GM12891 (cell line): Measurements from ENCODE around the gene CMTM2.

Experiments used
- POLR2A ChIP-seq: IDR thresholded peaks from 2 replicates; pipeline ENCODE4 v1.6.1; 2011; ENCODE audit warnings: low read depth, low read length, control low read depth
- POU2F2 ChIP-seq: IDR thresholded peaks from 2 replicates; pipeline ENCODE4 v1.6.1; 2011; ENCODE audit warnings: low read depth, mild to moderate bottlenecking, control low read depth, low read length, moderate library complexity

- TF ChIP-seq POLR2A (no peak), POU2F2 (no peak)
Measured at GRCh38 chr16:66553223-66553622, 26.0 kb upstream of the CMTM2 start.
